HG02588 (cell line): ENCODE measurements around the gene TNFSF10.
A peak's percentile ranks its signal among the peaks of the same experiment; 100 is the strongest.
"Not testable (repeated sequence)": the region's sequence is repeated elsewhere in the genome, so short reads cannot be mapped to it uniquely, and the experiment has no call there.

ENCODE experiments used
- ATAC-seq: cut with Tn5 transposase; IDR thresholded peaks from one replicate; pipeline ENCODE4 v1.9.1; 2021; ENCODE audit warnings: mild to moderate bottlenecking, moderate library complexity; ENCODE audit not compliant: unreplicated experiment

TNFSF10 gene

DNA sequence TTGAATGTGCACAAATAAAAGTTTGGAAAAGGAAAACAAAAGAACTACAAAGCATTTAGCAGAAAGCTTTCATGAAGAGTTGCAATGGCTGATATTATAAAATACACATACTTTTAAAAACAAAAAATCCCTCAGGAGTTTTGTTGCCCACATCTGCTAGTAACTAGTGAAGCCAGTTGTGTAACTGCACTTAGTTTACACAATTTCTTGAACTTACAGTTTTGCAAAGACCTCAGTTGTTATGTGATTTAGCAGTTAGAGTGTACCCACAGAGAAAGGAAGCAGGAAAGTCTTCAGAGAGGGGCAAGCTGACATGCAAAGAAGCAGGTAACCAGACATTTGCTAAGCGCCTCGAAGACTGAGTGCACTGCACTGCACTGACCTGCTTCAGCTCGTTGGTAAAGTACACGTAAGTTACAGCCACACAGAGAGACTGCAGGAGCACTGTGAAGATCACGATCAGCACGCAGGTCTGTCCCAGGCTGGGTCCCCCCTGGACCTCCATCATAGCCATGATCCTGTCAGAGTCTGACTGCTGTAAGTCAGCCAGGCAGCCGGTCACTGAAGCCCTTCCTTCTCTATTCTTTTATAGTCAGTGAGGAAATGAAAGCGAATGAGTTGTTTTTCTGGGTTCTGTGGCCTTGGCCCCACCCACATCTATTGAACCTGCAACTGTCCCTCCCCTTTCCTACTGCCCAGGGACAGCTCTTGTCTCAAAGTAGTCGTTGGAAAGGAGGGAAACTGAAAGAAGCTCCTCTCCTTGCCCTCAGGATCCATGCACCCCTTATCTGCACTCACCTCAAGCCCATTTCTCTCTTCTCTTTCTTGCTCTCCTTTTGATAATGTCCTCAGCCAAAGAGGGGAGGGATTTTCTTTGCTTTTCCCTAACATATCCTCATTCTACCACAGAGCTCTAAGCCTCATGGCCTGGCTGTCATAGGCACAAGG is at the start of gene TNFSF10:
Gene TNFSF10 (minus strand): TSS at position 560 of the 948 bp plus-strand sequence. CDS start 46 bp downstream, at position 514.
- ATAC-seq: peak; percentile 90

DNA sequence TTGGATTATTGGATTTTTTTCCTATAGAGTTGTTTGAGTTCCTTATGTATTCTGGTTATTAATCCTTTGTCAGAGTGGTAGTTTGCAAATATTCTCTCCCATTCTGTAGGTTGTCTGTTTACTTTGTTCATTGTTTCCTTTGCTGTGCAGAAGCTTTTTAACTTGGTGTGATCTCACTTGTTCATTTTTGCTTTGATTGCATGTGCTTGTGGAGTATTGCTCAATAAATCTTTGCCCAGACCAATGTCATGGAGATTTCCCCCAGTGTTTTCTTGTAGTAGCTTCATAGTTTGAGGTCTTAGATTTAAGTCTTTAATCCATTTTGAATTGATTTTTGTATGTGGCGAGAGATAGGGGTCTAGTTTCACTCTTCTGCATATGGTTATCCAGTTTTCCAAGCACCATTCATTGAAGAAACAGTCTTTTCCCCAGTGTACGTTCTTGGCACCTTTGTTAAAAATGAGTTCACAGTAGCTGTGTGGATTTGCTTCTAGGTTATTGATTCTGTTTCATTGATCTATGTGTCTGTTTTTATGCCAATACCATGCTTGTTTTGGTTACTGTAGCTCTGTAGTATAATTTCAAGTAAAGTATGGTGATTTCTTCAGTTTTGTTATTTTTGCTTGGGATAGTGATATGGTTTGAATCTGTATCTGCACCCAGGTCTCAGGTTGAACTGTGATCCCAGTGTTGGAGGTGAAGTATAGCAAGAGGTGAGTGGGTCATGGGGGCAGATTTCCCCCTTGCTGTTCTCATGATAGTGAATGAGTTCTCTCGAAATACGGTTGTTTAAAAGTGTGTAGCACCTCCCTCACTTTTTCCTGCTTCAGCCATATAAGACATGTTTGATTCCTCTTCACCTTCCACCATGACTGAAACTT is 46.1 kb upstream of the TNFSF10 start:
- no peak for ATAC-seq

DNA sequence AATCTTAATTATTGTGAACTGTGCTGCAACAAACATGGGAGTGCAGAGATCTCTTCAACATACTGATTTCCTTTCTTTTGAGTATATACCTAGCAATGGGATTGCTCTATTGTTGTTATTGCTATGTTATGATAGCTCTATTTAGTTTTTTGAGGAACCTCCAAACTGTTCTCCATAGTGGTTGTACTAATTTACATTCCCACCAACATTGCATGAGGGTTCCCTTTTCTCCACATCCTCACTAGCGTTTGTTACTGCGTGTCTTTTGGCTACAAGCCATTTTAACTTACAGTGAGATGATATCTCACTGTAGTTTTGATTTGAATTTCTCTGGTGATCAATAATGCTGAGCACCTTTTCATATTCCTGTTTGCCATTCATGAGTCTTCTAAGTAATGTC is 45.5 kb upstream of the TNFSF10 start:
- ATAC-seq: no peak

- ATAC-seq: not testable (repeated sequence)
Measured at GRCh38 chr3:172566785-172567184, 43.6 kb upstream of the TNFSF10 start.

GRCh38 chr3:172564499-172564898 is 41.3 kb upstream of the TNFSF10 start:
- ATAC-seq: no peak

GRCh38 chr3:172562871-172563865 is 39.9 kb upstream of the TNFSF10 start:
- ATAC-seq: no peak

DNA sequence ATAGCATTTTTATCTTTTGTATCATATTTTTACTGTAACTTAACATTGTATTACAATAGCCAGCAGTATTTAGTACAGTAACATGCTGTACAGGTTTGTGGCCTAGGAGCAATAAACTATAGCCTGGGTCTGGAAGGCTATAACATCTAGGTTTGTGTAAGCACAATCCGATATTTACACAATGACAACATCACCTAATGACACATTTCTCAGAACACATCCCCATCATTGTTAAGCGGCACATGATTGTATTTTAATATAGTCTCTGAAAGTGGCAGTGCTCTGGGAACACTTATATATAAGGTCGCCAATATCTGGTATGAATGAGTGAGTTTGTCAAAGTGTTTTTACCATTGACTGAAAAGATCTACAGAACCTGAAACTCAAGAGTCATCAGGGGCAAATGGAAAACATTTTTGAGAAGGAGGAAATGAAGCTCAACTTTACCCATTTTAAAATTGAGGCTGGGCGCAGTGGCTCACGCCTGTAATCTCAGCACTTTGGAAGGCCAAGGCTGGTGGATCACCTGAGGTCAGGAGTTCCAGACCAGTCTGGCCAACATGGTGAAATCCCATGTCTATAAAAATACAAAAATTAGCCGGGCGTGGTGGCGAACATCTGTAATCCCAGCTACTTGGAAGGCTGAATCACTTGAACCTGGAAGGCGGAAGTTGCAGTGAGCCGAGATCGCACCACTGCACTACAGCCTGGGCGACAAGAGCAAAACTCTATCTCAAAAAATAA is 38.8 kb upstream of the TNFSF10 start:
- no peak for ATAC-seq

DNA sequence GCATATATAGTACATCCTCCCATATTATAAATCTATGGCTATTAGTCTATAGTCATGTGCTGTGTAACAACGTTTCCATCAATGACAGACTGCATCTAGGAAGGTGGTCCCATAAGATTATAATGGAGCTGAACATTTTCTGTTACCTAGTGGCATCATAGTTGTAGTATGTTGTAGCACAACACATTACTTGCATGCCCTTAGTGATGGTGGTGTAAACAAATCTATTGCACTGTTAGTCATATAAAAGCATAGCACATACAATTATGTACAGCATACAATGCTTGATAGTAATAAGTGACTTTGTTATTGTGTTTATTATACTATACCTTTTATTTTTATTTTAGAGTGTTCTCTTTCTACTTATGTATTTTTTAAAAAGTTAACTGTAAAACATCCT is 37.4 kb upstream of the TNFSF10 start:
- ATAC-seq: no peak

DNA sequence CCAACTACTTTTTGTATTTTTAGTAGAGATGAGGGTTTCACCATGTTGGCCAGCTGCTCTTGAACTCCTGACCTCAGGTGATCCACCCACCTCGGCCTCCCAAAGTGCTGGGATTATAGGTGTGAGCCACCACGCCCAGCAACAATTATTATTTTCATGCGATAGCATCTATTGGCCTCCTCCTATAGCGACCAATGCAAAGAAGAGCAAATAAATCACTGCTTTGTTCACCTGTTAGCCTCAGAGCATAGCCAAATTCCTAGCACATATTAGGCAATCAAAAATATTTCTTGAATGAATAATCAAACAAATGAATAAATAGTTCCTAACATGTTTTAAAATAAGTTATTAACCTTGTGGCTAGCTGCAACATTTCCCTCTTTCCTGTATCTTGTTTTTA is 36.8 kb upstream of the TNFSF10 start:
- no peak for ATAC-seq

DNA sequence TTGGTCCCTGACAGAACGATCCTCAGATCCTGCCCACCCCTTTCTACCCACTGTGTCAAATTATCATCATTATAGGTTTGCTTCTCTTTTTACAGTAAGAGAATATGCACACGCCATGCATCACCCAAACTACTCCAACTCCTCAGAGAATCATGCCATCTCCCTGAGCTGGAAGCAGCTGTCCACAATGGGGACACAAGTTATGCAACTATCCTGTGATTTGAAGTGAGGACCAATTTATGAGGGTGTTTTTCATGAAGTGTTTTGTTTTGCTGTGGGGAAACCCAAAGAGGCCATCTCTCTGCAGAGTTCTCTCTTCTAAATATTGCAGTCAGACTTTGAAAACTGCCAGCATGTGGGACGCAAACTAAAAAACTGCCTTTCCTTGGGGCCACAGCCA is 35.8 kb upstream of the TNFSF10 start:
- no peak for ATAC-seq

GRCh38 chr3:172557515-172558220 is 34.4 kb upstream of the TNFSF10 start:
- no peak for ATAC-seq

DNA sequence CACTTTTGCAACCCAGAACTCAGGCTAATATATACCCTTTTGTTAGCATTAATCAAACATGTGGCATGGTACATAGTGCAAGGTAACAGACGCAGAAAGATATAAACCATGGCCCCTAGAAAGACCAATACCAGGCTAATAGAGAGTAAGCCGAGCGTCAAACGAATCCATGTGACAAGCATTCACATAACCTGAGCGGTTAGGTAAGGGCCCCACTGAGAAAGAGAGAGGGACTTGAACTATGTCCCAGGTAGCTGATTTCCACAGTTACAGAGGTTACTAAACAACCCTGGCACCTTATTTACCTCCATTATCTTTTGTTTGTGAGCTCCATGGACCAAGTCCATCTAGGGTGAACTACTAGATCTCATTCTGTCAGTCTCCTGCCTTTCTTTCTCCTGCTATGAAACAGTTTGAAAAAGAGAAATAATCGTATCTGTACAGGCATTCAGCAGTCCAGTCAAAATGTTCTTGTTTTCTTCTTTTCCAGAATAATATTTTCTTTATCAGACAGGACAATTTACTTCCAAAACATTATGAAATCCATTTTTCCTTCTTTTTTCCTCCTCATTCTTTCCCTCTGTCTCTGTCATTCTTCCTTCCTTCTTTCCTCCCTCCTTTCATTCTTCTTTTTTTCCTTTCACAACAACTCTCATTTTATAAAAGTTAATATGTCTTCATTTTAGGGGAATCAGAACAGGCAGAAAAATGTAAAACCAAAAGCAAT is 30.5 kb upstream of the TNFSF10 start:
- no peak for ATAC-seq

- no peak for ATAC-seq
Measured at GRCh38 chr3:172552607-172553006, 29.4 kb upstream of the TNFSF10 start.

DNA sequence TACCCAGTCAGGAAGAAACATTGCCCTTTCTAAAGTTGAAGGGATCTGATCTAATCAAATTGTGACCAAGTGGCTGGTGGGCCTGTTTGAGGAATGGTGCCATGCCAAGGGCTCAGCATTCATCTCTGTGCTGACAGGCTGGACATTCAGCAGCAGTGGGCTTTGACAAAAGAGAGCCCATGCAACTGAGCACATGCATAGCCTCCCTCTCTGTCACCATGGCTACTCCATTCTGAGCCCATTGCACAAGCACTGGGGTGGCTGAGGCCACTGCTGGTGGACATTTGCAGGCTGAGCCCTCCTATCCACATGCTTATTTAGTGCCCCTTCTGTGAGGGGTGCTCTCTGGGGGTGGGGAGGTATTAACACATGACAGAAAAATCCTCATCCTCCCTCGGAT is 28.6 kb upstream of the TNFSF10 start:
- ATAC-seq: no peak

GRCh38 chr3:172550347-172550943 is 27.2 kb upstream of the TNFSF10 start:
- ATAC-seq: peak; percentile 59

DNA sequence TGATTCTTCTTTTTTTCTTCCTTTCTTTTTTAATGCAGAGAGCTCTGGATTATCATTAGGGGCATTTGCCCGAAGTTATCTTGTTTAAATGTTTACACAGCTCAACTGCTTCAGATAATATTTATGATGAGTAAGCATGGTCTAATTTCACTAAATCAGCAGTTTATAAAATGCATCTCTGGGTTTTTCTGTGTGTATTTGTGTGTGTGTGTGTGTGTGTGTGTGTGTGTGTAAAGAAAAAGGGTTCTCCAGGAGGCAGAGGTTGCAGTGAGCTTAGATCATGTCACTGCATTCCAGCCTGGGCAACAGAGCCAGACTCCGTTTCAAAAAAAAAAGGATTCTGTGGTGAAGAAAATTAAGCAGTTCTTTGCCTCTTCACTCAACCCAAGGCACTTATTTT is 25.9 kb upstream of the TNFSF10 start:
- no peak for ATAC-seq

GRCh38 chr3:172546628-172547214 is 23.5 kb upstream of the TNFSF10 start:
- no peak for ATAC-seq

DNA sequence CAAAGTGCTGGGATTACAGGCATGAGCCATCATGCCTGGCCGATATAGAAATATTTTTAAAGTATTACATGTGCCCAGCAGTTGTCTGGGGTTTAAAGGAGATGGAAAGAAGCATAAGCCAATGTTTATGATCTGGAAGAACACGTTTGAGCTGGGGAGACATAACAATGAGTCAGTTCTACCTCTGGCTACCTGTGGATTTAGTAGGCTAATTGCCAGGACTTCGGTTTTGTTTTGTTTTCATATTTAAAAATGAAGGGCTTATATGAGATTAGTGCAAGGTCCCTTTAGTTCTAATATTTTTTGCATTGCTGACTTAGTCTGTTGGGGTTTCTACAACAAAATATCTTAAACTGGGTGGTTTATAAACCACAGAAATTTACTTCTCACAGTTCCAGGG is 22.9 kb upstream of the TNFSF10 start:
- ATAC-seq: no peak
